ENCODE data around the gene SCFD2. TPM values are rescaled to one million over a fixed set of nuclear protein-coding genes. Genes with fewer than 3 reads are reported as not detected.

Gene SCFD2
- polyA plus RNA-seq, 3 donors, result 4.1 to 8.2 (median 8.1) TPM

GRCh38 chr4:52910115-52910514, 455.7 kb downstream of the SCFD2 start:
- no peak overlapping the region for H3K27ac ChIP-seq (ENCODE audit: low read depth, low read length)

- 78 to 87% (median 80%) methylated on average over 2 of the region's 2 CpGs for WGBS, 3 donors
- no peak overlapping the region for H3K27ac ChIP-seq (ENCODE audit: low read depth, low read length)
These were observed 458.4 kb downstream of the SCFD2 start for GRCh38 chr4:52907510-52907909.

GRCh38 chr4:52904421-52904820, 461.4 kb downstream of the SCFD2 start:
- H3K27ac ChIP-seq (ENCODE audit: low read depth, low read length), result no peak overlapping the region
- 85 to 91% (median 89%) methylated on average over 4 of the region's 4 CpGs for WGBS, 3 donors

GRCh38 chr4:52903273-52903672, 462.6 kb downstream of the SCFD2 start:
- 96 to 98% (median 97%) methylated on average over 4 of the region's 4 CpGs for WGBS, 3 donors
- H3K27ac ChIP-seq (ENCODE audit: low read depth, low read length), result no peak overlapping the region

GRCh38 chr4:52894443-52894842, 471.4 kb downstream of the SCFD2 start:
- WGBS, 3 donors, result 88 to 93% (median 92%) methylated on average over 1 of the region's 1 CpG
- no peak overlapping the region for H3K27ac ChIP-seq (ENCODE audit: low read depth, low read length)

GRCh38 chr4:52892880-52893279, 473.0 kb downstream of the SCFD2 start:
- no peak overlapping the region for H3K27ac ChIP-seq (ENCODE audit: low read depth, low read length)
- 89 to 98% (median 92%) methylated on average over 3 of the region's 3 CpGs for WGBS, 3 donors

GRCh38 chr4:52891743-52892142, 474.1 kb downstream of the SCFD2 start:
- H3K27ac ChIP-seq (ENCODE audit: low read depth, low read length), result no peak overlapping the region
- WGBS, 3 donors, result 71 to 75% (median 71%) methylated on average over 1 of the region's 1 CpG

- 92 to 98% (median 94%) methylated on average over 1 of the region's 1 CpG for WGBS, 3 donors
- no peak overlapping the region for H3K27ac ChIP-seq (ENCODE audit: low read depth, low read length)
These were observed 475.4 kb downstream of the SCFD2 start for GRCh38 chr4:52890521-52890791.

GRCh38 chr4:52889778-52890520, 475.9 kb downstream of the SCFD2 start:
- no peak overlapping the region for H3K27ac ChIP-seq (ENCODE audit: low read depth, low read length)
- 61 to 78% (median 75%) methylated on average over 2 of the region's 2 CpGs for WGBS, 3 donors

- WGBS, 3 donors, result 90 to 96% (median 93%) methylated on average over 2 of the region's 2 CpGs
These were observed 476.5 kb downstream of the SCFD2 start for GRCh38 chr4:52889354-52889753.

GRCh38 chr4:52884994-52885393, 480.9 kb downstream of the SCFD2 start:
- H3K27ac ChIP-seq (ENCODE audit: low read depth, low read length), result no peak overlapping the region
- whole genome bisulfite sequencing, 3 donors, result 88 to 94% (median 93%) methylated on average over 2 of the region's 2 CpGs

More at GRCh38 chr4:52889354-52889753, 476.5 kb downstream of the SCFD2 start:
- H3K27ac ChIP-seq (ENCODE audit: low read depth, low read length), result no peak overlapping the region

- WGBS, 3 donors, result 88 to 94% (median 90%) methylated on average over 4 of the region's 4 CpGs
- H3K27ac ChIP-seq (ENCODE audit: low read depth, low read length), result no peak overlapping the region
These were observed 481.9 kb downstream of the SCFD2 start for GRCh38 chr4:52883707-52884669.

- H3K27ac ChIP-seq (ENCODE audit: low read depth, low read length), result no peak overlapping the region
- WGBS, 3 donors, result 79 to 83% (median 80%) methylated on average over 4 of the region's 4 CpGs
These were observed 482.7 kb downstream of the SCFD2 start for GRCh38 chr4:52883183-52883621.

GRCh38 chr4:52880994-52881393, 484.9 kb downstream of the SCFD2 start:
- H3K27ac ChIP-seq (ENCODE audit: low read depth, low read length), result no peak overlapping the region
- WGBS, 3 donors, result 82 to 92% (median 85%) methylated on average over 1 of the region's 1 CpG

- H3K27ac ChIP-seq (ENCODE audit: low read depth, low read length), result no peak overlapping the region
- 92 to 94% (median 92%) methylated on average over 3 of the region's 3 CpGs for WGBS, 3 donors
These were observed 486.4 kb downstream of the SCFD2 start for GRCh38 chr4:52879471-52879870.

GRCh38 chr4:52877694-52878093, 488.2 kb downstream of the SCFD2 start:
- 89 to 96% (median 92%) methylated on average over 5 to 6 of the region's 6 CpGs for WGBS, 3 donors

GRCh38 chr4:52877036-52877435, 488.8 kb downstream of the SCFD2 start:
- WGBS, 3 donors, result 74 to 91% (median 85%) methylated on average over 2 of the region's 2 CpGs

More at GRCh38 chr4:52877694-52878093, 488.2 kb downstream of the SCFD2 start:
- H3K27ac ChIP-seq (ENCODE audit: low read depth, low read length), result no peak overlapping the region

GRCh38 chr4:52876069-52876468, 489.8 kb downstream of the SCFD2 start:
- H3K27ac ChIP-seq (ENCODE audit: low read depth, low read length), result no peak overlapping the region
- WGBS, 3 donors, result 82 to 90% (median 82%) methylated on average over 4 of the region's 4 CpGs

More at GRCh38 chr4:52877036-52877435, 488.8 kb downstream of the SCFD2 start:
- no peak overlapping the region for H3K27ac ChIP-seq (ENCODE audit: low read depth, low read length)

GRCh38 chr4:52874948-52875347, 490.9 kb downstream of the SCFD2 start:
- 91 to 94% (median 94%) methylated on average over 5 of the region's 5 CpGs for WGBS, 3 donors
- H3K27ac ChIP-seq (ENCODE audit: low read depth, low read length), result no peak overlapping the region
